Endothelial cell (in vitro differentiated cells): ENCODE measurements around the gene MYO5A. TPM values are rescaled to one million over a fixed set of nuclear protein-coding genes. Genes with fewer than 3 reads are reported as not detected.
"Not testable (repeated sequence)": the region's sequence is repeated elsewhere in the genome, so short reads cannot be mapped to it uniquely, and the experiment has no call there.

Source experiments
- DNase-seq: peaks from one replicate; pipeline ENCODE4 v3.0.0; 2021; ENCODE audit warnings: low spot score
- H3K27ac Mint-ChIP-seq: one replicate; pipeline ENCODE4 v1.8.0; 2021; ENCODE audit warnings: mixed read lengths, inconsistent platforms; ENCODE audit not compliant: unreplicated experiment
- H3K27me3 Mint-ChIP-seq: one replicate; pipeline ENCODE4 v1.8.0; 2021; ENCODE audit warnings: mild to moderate bottlenecking, moderate library complexity, mixed read lengths, inconsistent platforms; ENCODE audit not compliant: unreplicated experiment
- H3K36me3 Mint-ChIP-seq: one replicate; pipeline ENCODE4 v1.8.0; 2021; ENCODE audit warnings: mild to moderate bottlenecking, low read depth, mixed read lengths, inconsistent platforms; ENCODE audit not compliant: unreplicated experiment
- H3K4me1 Mint-ChIP-seq: one replicate; pipeline ENCODE4 v1.8.0; 2021; ENCODE audit warnings: mild to moderate bottlenecking, mixed read lengths, inconsistent platforms; ENCODE audit not compliant: unreplicated experiment
- H3K4me3 Mint-ChIP-seq: one replicate; pipeline ENCODE4 v1.8.0; 2021; ENCODE audit warnings: mild to moderate bottlenecking, mixed read lengths, inconsistent platforms; ENCODE audit not compliant: unreplicated experiment
- H3K9me3 Mint-ChIP-seq: one replicate; pipeline ENCODE4 v1.8.0; 2021; ENCODE audit warnings: mixed read lengths, inconsistent platforms; ENCODE audit not compliant: unreplicated experiment
- CTCF ChIP-seq: fragments of 200-600 bp; sonication (generic); IDR thresholded peaks from one replicate; pipeline ENCODE4 v1.5.0; 2021; ENCODE audit warnings: antibody characterized with exemption; ENCODE audit not compliant: unreplicated experiment
- total RNA-seq: library from RNA; stranded (reverse); fragmentation: NEBNext Ultra II Directional; extraction: Animal tissue kit (Norgen Biotek cat#: 25700); gene quantifications from one replicate; pipeline ENCODE4 v1.2.1, GENCODE V29; 2021; ENCODE audit not compliant: unreplicated experiment

The MYO5A gene
- total RNA-seq, 1 donor from 2014 or later = 9.1 TPM

GRCh38 chr15:52492132-52492531, 36.5 kb downstream of the MYO5A start:
- H3K36me3 Mint-ChIP-seq = no peaks in the 10 kb centered on the region
- peaks cover 1% of the 10 kb centered on the region for H3K27me3 Mint-ChIP-seq
- H3K4me3 Mint-ChIP-seq = no peak overlapping the region
- H3K9me3 Mint-ChIP-seq = no peaks in the 10 kb centered on the region
- TF ChIP-seq CTCF = no peak
- H3K27ac Mint-ChIP-seq = no peak overlapping the region
- H3K4me1 Mint-ChIP-seq = peaks cover 2% of the 10 kb centered on the region
- no peak for DNase-seq

GRCh38 chr15:52491472-52491871, 37.2 kb downstream of the MYO5A start:
- Mint-ChIP-seq H3K4me1 (peaks cover 2% of the 10 kb centered on the region), H3K27ac (no peak overlapping the region), H3K27me3 (peaks cover 1% of the 10 kb centered on the region), H3K36me3 (no peaks in the 10 kb centered on the region), H3K4me3 (no peak overlapping the region), H3K9me3 (no peaks in the 10 kb centered on the region)
- TF ChIP-seq CTCF = no peak
- no peak for DNase-seq

GRCh38 chr15:52489430-52489829, 39.2 kb downstream of the MYO5A start:
- DNase-seq, H3K4me1 Mint-ChIP-seq, H3K4me3 Mint-ChIP-seq, H3K27ac Mint-ChIP-seq, H3K27me3 Mint-ChIP-seq, H3K36me3 Mint-ChIP-seq, H3K9me3 Mint-ChIP-seq: not testable (repeated sequence)

DNA sequence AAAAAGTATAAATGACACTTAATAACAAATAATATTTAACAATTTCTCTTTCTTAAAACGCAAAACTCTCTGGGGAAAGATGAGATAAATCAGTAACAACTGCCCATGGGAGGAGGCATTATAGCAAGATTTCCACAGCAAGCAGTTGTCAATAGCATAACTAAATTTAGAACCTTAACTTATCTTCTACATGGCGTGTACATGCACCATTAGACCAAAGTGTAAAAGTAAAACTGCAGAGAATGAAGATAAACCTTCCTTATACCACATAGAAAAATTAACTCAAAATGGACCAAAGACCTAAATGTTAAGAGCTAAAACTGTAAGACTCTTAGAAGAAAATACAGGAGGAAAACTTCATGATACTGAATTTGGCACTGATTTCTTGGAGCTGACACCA, 39.9 kb downstream of the MYO5A start:
- H3K36me3 Mint-ChIP-seq = no peaks in the 10 kb centered on the region
- no peaks in the 10 kb centered on the region for H3K9me3 Mint-ChIP-seq
- TF ChIP-seq CTCF = no peak
- H3K4me1 Mint-ChIP-seq = peaks cover 5% of the 10 kb centered on the region
- H3K27ac Mint-ChIP-seq = no peak overlapping the region
- H3K27me3 Mint-ChIP-seq = peaks cover 1% of the 10 kb centered on the region
- H3K4me3 Mint-ChIP-seq = no peak overlapping the region
- no peak for DNase-seq

- peaks cover 5% of the 10 kb centered on the region for H3K4me1 Mint-ChIP-seq
Observed at GRCh38 chr15:52486003-52486996, 42.4 kb downstream of the MYO5A start.

More at GRCh38 chr15:52486003-52486996, 42.4 kb downstream of the MYO5A start:
- DNase-seq = no peak
- Mint-ChIP-seq H3K4me3 (no peak overlapping the region), H3K27ac (no peak overlapping the region), H3K36me3 (no peaks in the 10 kb centered on the region), H3K9me3 (no peaks in the 10 kb centered on the region), H3K27me3 (peaks cover 4% of the 10 kb centered on the region)
- no peak for TF ChIP-seq CTCF
